Neural cell (in vitro differentiated cells): ENCODE measurements around the gene PAGE1. TPM values are rescaled to one million over a fixed set of nuclear protein-coding genes. Genes with fewer than 3 reads are reported as not detected.
"Not testable (repeated sequence)": the region's sequence is repeated elsewhere in the genome, so short reads cannot be mapped to it uniquely, and the experiment has no call there.

Experiments
- H2AFZ ChIP-seq: fragments of 200-600, 300-800 bp; sonication (generic), shearing (Covaris generic); 2 replicates; pipeline ENCODE4 v1.6.0; 2014; ENCODE audit warnings: low read depth, mild to moderate bottlenecking, antibody characterized with exemption, low read length, moderate library complexity
- H3F3A ChIP-seq: fragments of 200-600 bp; shearing (Covaris generic); 2 replicates; pipeline ENCODE4 v1.6.1; 2016; ENCODE audit warnings: mild to moderate bottlenecking, moderate library complexity, mixed read lengths, antibody characterized with exemption, low read length; ENCODE audit not compliant: insufficient read depth, poor library complexity, severe bottlenecking
- H3K27ac ChIP-seq: fragments of 200-600, 300-800 bp; sonication (generic), shearing (Covaris generic); 2 replicates; pipeline ENCODE4 v1.5.1; 2014; ENCODE audit warnings: mild to moderate bottlenecking, low read length, moderate library complexity
- H3K27me3 ChIP-seq: fragments of 300-800, 200-600 bp; sonication (generic), shearing (Covaris generic); 2 replicates; pipeline ENCODE4 v1.6.0; 2014; ENCODE audit warnings: mild to moderate bottlenecking, low read depth, low read length, moderate library complexity; ENCODE audit not compliant: insufficient read depth
- H3K36me3 ChIP-seq: fragments of 300-800, 200-600 bp; sonication (generic), shearing (Covaris generic); 2 replicates; pipeline ENCODE4 v1.5.1; 2014; ENCODE audit warnings: mild to moderate bottlenecking, antibody characterized with exemption, low read length, moderate library complexity; ENCODE audit not compliant: insufficient read depth
- H3K4me2 ChIP-seq: fragments of 300-800, 200-600 bp; sonication (generic), shearing (Covaris generic); 2 replicates; pipeline ENCODE4 v1.6.0; 2014; ENCODE audit warnings: mild to moderate bottlenecking, low read length
- H3K4me3 ChIP-seq: fragments of 300-800, 200-600 bp; sonication (generic), shearing (Covaris generic); 2 replicates; pipeline ENCODE4 v1.5.1; 2014; ENCODE audit warnings: mild to moderate bottlenecking, low read length, moderate library complexity
- H3K79me2 ChIP-seq: fragments of 200-600 bp; shearing (Covaris generic); replicated peaks from 2 replicates; pipeline ENCODE4 v1.6.0; 2014; ENCODE audit warnings: mild to moderate bottlenecking, low read length, moderate library complexity; ENCODE audit not compliant: insufficient read depth
- H3K9ac ChIP-seq: fragments of 300-800, 200-600 bp; sonication (generic), shearing (Covaris generic); 2 replicates; pipeline ENCODE4 v1.6.1; 2016; ENCODE audit warnings: mild to moderate bottlenecking, low read length, mixed read lengths
- H3K9me2 ChIP-seq: fragments of 200-600 bp; shearing (Covaris generic); 2 replicates; pipeline ENCODE4 v1.6.1; 2016; ENCODE audit warnings: mild to moderate bottlenecking, low read length, mixed read lengths; ENCODE audit not compliant: insufficient read depth
- H3K9me3 ChIP-seq: fragments of 200-600, 300-800 bp; sonication (generic), shearing (Covaris generic); 2 replicates; pipeline ENCODE4 v1.6.1; 2016; ENCODE audit warnings: mild to moderate bottlenecking, mixed run types, low read length, moderate library complexity, mixed read lengths
- H4K20me1 ChIP-seq: fragments of 200-600 bp; shearing (Covaris generic); 2 replicates; pipeline ENCODE4 v1.6.1; 2016; ENCODE audit warnings: mild to moderate bottlenecking, mixed run types; ENCODE audit not compliant: insufficient read depth
- EP300 ChIP-seq: fragments of 450-650 bp; conservative IDR thresholded peaks from 2 replicates; pipeline ENCODE4 v1.6.1; 2014; ENCODE audit warnings: antibody characterized with exemption, mild to moderate bottlenecking, moderate library complexity; ENCODE audit not compliant: poor library complexity, severe bottlenecking
- EZH2 ChIP-seq: fragments of 200-600, 300-800 bp; shearing (Covaris generic), sonication (generic); IDR thresholded peaks from 2 replicates; pipeline ENCODE4 v1.6.1; 2014; ENCODE audit warnings: antibody characterized with exemption, low read length, borderline replicate concordance, mild to moderate bottlenecking; ENCODE audit not compliant: insufficient read depth, poor library complexity, severe bottlenecking
- MXI1 ChIP-seq: fragments of 450-650 bp; conservative IDR thresholded peaks from 2 replicates; pipeline ENCODE4 v1.6.1; 2014; ENCODE audit warnings: antibody characterized with exemption, mild to moderate bottlenecking; ENCODE audit not compliant: poor library complexity, severe bottlenecking
- POLR2AphosphoS5 ChIP-seq: IDR thresholded peaks from 2 replicates; pipeline ENCODE4 v1.6.1; 2012
- RAD21 ChIP-seq: fragments of 450-650 bp; conservative IDR thresholded peaks from 2 replicates; pipeline ENCODE4 v1.6.1; 2014; ENCODE audit warnings: antibody characterized with exemption, mild to moderate bottlenecking, moderate library complexity
- SMC3 ChIP-seq: fragments of 450-650 bp; conservative IDR thresholded peaks from 2 replicates; pipeline ENCODE4 v1.6.1; 2014; ENCODE audit warnings: antibody characterized with exemption, mild to moderate bottlenecking, moderate library complexity; ENCODE audit not compliant: poor library complexity
- TAF1 ChIP-seq: IDR thresholded peaks from 2 replicates; pipeline ENCODE4 v1.6.1; 2012; ENCODE audit warnings: low read depth
- polyA minus RNA-seq: library from RNA; depleted of rRNA, polyadenylated mRNA; stranded (reverse); fragments of >200 nt; gene quantifications from 2 replicates; pipeline ENCODE4 v1.2.3, GENCODE V29; 2014
- polyA plus RNA-seq: library from polyadenylated mRNA; depleted of rRNA; stranded (reverse); fragments of >200 nt; gene quantifications from 2 replicates; pipeline ENCODE4 v1.2.3, GENCODE V29; 2014
- TF ChIP-seq, protein P1 (sequence below): fragments of 450-650 bp; IDR thresholded peaks from 2 replicates; pipeline ENCODE4 v1.5.1; 2014; ENCODE audit warnings: antibody characterized with exemption, mild to moderate bottlenecking, moderate library complexity; ENCODE audit not compliant: poor library complexity, severe bottlenecking
- TF ChIP-seq, protein P2 (sequence below): IDR thresholded peaks from 2 replicates; pipeline ENCODE4 v1.6.1; 2012; ENCODE audit warnings: borderline replicate concordance

The PAGE1 gene, protein sequence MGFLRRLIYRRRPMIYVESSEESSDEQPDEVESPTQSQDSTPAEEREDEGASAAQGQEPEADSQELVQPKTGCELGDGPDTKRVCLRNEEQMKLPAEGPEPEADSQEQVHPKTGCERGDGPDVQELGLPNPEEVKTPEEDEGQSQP
- polyA plus RNA-seq (not detected in 2 replicates), polyA minus RNA-seq (not detected in 2 replicates)

DNA sequence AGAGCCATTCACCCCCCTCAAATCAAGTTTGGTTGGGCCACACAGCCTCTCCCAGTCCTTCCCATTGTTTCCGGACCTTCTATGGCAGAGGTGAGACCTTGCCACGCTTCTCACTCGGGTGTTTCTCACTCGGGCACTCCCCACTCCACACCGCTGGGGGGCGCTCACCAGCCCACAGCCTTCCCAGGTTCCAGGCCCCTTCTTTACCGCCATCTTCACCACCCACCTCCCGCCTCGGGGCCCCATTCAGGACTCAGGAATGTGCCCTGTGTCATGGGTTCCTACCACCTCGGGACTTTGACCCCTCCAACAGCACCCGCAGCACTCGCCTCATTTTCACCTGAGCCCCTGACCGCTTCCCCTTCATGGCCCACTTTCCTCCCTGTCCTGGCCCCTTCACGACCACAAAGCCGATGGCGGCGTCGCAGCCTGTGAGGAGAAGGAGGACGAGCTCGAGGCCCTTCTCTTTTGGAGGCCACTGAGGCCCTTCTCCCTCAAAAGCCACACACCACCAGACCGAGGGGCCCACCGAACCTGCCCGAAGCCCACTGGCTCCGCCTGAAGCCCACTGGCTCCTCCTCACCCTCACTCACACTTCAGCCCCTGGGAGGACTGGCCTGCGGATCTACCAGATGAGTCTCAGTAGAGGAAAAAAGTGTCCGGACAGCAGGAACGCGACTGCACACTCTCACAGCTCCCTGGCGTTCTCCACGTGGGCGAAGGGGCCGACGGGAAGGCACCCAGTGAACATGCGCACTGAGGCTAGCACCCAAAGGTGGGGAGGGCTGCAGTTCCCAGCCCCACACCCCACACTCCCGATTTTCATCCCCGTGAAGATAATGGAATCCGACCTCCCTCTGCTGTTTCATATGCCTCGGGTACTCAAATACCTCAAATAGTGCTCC is at the start of gene PAGE1:
PAGE1 (minus strand) TSS at position 709 of the 905 bp plus-strand sequence. CDS start 1,214 bp downstream, outside the sequence.
- Histone ChIP-seq H3K79me2 (no peaks in the 10 kb centered on the region), H3K27ac (no peak within 1 kb of the TSS), H3K9ac (no peak within 1 kb of the TSS), H3K4me3 (no peak within 1 kb of the TSS), H3K27me3 (no peaks in the 10 kb centered on the region), H4K20me1 (no peaks in the 10 kb centered on the region), H2AFZ (no peak within 1 kb of the TSS), H3K9me3 (no peaks in the 10 kb centered on the region), H3K36me3 (no peaks in the 10 kb centered on the region), H3K9me2 (no peaks in the 10 kb centered on the region), H3F3A (no peaks in the 10 kb centered on the region), H3K4me2 (no peak within 1 kb of the TSS)
- TF ChIP-seq MXI1 (no peak), EZH2 (no peak), RAD21 (no peak), TAF1 (no peak), EP300 (no peak), POLR2AphosphoS5 (no peak), SMC3 (no peak)
- TF ChIP-seq, protein P1, sequence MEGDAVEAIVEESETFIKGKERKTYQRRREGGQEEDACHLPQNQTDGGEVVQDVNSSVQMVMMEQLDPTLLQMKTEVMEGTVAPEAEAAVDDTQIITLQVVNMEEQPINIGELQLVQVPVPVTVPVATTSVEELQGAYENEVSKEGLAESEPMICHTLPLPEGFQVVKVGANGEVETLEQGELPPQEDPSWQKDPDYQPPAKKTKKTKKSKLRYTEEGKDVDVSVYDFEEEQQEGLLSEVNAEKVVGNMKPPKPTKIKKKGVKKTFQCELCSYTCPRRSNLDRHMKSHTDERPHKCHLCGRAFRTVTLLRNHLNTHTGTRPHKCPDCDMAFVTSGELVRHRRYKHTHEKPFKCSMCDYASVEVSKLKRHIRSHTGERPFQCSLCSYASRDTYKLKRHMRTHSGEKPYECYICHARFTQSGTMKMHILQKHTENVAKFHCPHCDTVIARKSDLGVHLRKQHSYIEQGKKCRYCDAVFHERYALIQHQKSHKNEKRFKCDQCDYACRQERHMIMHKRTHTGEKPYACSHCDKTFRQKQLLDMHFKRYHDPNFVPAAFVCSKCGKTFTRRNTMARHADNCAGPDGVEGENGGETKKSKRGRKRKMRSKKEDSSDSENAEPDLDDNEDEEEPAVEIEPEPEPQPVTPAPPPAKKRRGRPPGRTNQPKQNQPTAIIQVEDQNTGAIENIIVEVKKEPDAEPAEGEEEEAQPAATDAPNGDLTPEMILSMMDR, result no peak
- TF ChIP-seq, protein P2, sequence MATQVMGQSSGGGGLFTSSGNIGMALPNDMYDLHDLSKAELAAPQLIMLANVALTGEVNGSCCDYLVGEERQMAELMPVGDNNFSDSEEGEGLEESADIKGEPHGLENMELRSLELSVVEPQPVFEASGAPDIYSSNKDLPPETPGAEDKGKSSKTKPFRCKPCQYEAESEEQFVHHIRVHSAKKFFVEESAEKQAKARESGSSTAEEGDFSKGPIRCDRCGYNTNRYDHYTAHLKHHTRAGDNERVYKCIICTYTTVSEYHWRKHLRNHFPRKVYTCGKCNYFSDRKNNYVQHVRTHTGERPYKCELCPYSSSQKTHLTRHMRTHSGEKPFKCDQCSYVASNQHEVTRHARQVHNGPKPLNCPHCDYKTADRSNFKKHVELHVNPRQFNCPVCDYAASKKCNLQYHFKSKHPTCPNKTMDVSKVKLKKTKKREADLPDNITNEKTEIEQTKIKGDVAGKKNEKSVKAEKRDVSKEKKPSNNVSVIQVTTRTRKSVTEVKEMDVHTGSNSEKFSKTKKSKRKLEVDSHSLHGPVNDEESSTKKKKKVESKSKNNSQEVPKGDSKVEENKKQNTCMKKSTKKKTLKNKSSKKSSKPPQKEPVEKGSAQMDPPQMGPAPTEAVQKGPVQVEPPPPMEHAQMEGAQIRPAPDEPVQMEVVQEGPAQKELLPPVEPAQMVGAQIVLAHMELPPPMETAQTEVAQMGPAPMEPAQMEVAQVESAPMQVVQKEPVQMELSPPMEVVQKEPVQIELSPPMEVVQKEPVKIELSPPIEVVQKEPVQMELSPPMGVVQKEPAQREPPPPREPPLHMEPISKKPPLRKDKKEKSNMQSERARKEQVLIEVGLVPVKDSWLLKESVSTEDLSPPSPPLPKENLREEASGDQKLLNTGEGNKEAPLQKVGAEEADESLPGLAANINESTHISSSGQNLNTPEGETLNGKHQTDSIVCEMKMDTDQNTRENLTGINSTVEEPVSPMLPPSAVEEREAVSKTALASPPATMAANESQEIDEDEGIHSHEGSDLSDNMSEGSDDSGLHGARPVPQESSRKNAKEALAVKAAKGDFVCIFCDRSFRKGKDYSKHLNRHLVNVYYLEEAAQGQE, result no peak

DNA sequence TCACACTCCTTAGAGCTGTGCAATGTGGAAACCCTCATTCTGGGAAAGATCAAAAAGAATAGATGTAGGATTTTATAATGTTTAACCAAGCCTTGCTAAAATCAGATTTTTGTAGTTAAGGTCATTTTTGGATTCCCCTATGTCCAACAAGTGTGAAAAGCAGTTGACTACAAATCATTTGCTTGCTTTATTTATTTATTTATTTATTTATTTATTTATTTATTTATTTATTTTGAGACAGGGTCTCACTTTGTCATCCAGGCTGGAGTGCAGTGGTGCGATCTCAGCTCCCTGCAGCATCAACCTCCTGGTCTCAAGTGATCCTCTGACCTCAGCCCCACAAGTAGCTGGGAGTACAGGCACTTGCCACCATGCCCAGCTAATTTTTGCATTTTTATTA is 45.7 kb upstream of the PAGE1 start:
- not testable (repeated sequence) for H3K4me2 ChIP-seq, H3K9ac ChIP-seq, H3K27me3 ChIP-seq

More for the DNA sequence above, 45.7 kb upstream of the PAGE1 start:
- H2AFZ ChIP-seq, H3F3A ChIP-seq, H4K20me1 ChIP-seq, H3K9me2 ChIP-seq, H3K79me2 ChIP-seq, H3K9me3 ChIP-seq, H3K36me3 ChIP-seq, H3K4me3 ChIP-seq, H3K27ac ChIP-seq: not testable (repeated sequence)
